PC-9 (cell line): ENCODE data around the gene LRRC4C. TPM values are rescaled to one million over a fixed set of nuclear protein-coding genes. Genes with fewer than 3 reads are reported as not detected.

ENCODE experiments used
- BruUV-seq: library from RNA; stranded (reverse); fragments of 400-500 nt; replicated peaks from 2 replicates; lab custom pipeline; 2021; lab: Mats Ljungman, UMichigan
- CTCF ChIA-PET: fragments of 300-600 bp; sonication (Branson Sonifier 250); formaldehyde crosslinking; loops from one replicate; lab custom pipeline; 2022; ENCODE audit warnings: antibody characterized with exemption; lab: Charles Lee
- POLR2A ChIA-PET: fragments of 300-600 bp; sonication (Branson Sonifier 250); formaldehyde crosslinking; loops from one replicate; lab custom pipeline; 2022; ENCODE audit warnings: antibody characterized with exemption; ENCODE audit not compliant: unreplicated experiment; lab: Charles Lee
- DNase-seq, 2 experiments: peaks; one replicate each; pipeline versions ENCODE4 v3.0.0 to v3.0.0-alpha.2; 2015 to 2022; ENCODE audit warnings: mixed read lengths in 1 of 2
- H2AFZ ChIP-seq: fragments of 200-600 bp; sonication (generic); 2 replicates; pipeline ENCODE4 v1.8.1; 2017; ENCODE audit warnings: antibody characterized with exemption
- H3F3A ChIP-seq: fragments of 200-600 bp; sonication (generic); 2 replicates; pipeline ENCODE4 v1.8.1; 2017; ENCODE audit warnings: antibody characterized with exemption, mild to moderate bottlenecking, low read depth; ENCODE audit not compliant: insufficient read depth
- H3K27ac ChIP-seq: fragments of 200-600 bp; sonication (generic); 2 replicates; pipeline ENCODE4 v1.6.1; 2016; ENCODE audit warnings: mixed run types
- H3K27me3 ChIP-seq: fragments of 200-600 bp; sonication (generic); 2 replicates; pipeline ENCODE4 v1.6.1; 2016; ENCODE audit warnings: low read depth, mixed run types; ENCODE audit not compliant: insufficient read depth
- H3K36me3 ChIP-seq: fragments of 200-600 bp; sonication (generic); 2 replicates; pipeline ENCODE4 v1.6.1; 2016; ENCODE audit warnings: low read depth, mixed run types
- H3K4me1 ChIP-seq: fragments of 200-600 bp; sonication (generic); replicated peaks from 2 replicates; pipeline ENCODE4 v1.6.1; 2016; ENCODE audit warnings: mixed run types; ENCODE audit not compliant: insufficient read depth
- H3K4me2 ChIP-seq: fragments of 200-600 bp; sonication (generic); 2 replicates; pipeline ENCODE4 v1.6.1; 2017; ENCODE audit warnings: mixed run types
- H3K4me3 ChIP-seq: fragments of 200-600 bp; sonication (generic); 2 replicates; pipeline ENCODE4 v1.6.1; 2016; ENCODE audit warnings: mixed run types
- H3K79me2 ChIP-seq: fragments of 200-600 bp; sonication (generic); 2 replicates; pipeline ENCODE4 v1.6.1; 2017; ENCODE audit warnings: low read depth, mixed run types
- H3K9me2 ChIP-seq: fragments of 200-600 bp; sonication (generic); 2 replicates; pipeline ENCODE4 v1.8.1; 2017; ENCODE audit warnings: mild to moderate bottlenecking; ENCODE audit not compliant: insufficient read depth
- H3K9me3 ChIP-seq: fragments of 200-600 bp; sonication (generic); 2 replicates; pipeline ENCODE4 v1.8.1; 2016; ENCODE audit warnings: low read depth; ENCODE audit not compliant: insufficient read depth
- H4K20me1 ChIP-seq: fragments of 200-600 bp; sonication (generic); 2 replicates; pipeline ENCODE4 v1.8.1; 2017; ENCODE audit not compliant: insufficient read depth
- CTCF ChIP-seq: fragments of 200-600 bp; sonication (generic); conservative IDR thresholded peaks from 2 replicates; pipeline ENCODE4 v1.6.1; 2017; ENCODE audit warnings: mixed run types, antibody characterized with exemption, mild to moderate bottlenecking, moderate library complexity
- EZH2 ChIP-seq: fragments of 200-600 bp; sonication (generic); IDR thresholded peaks from 2 replicates; pipeline ENCODE4 v1.8.0; 2017; ENCODE audit warnings: antibody characterized with exemption, low read depth
- intact Hi-C: fragments of 100-400 bp; cut with micrococcal nuclease; formaldehyde crosslinking; loops from one replicate; pipeline ENCODE4 v1.10.0; 2022; ENCODE audit not compliant: unreplicated experiment
- total RNA-seq: library from RNA; stranded (reverse); gene quantifications from 2 replicates; pipeline ENCODE4 v1.2.3, GENCODE V29; 2021

LRRC4C gene
- total RNA-seq, 1 experiment from 2014 or later: not detected

- CTCF ChIA-PET: no interaction called here
- H3K36me3 ChIP-seq: no peaks in the 10 kb centered on the region
- H3K79me2 ChIP-seq: no peaks in the 10 kb centered on the region
- no peak for DNase-seq
- no peaks in the 10 kb centered on the region for H3K9me3 ChIP-seq
- H2AFZ ChIP-seq: no peak overlapping the region
- no TSS peak for BruUV-seq
- no peak overlapping the region for H3K4me3 ChIP-seq
- no peak overlapping the region for H3K4me2 ChIP-seq
- H4K20me1 ChIP-seq: no peaks in the 10 kb centered on the region
- no peak overlapping the region for H3K27ac ChIP-seq
- no peaks in the 10 kb centered on the region for H3F3A ChIP-seq
- no peaks in the 10 kb centered on the region for H3K4me1 ChIP-seq
- POLR2A ChIA-PET: no interaction called here
- no peaks in the 10 kb centered on the region for H3K27me3 ChIP-seq
- intact Hi-C loops: no loop called here
- TF ChIP-seq CTCF (no peak), EZH2 (no peak)
- 0 out of 2 replicates have a peak, but pooled peaks cover 3% of the 10 kb centered on the region for H3K9me2 ChIP-seq
These were observed 1164.0 kb downstream of the LRRC4C start for GRCh38 chr11:40295466-40295865.

- H3F3A ChIP-seq: no peaks in the 10 kb centered on the region
- 0 out of 2 replicates have a peak, but pooled peaks cover 3% of the 10 kb centered on the region for H3K9me2 ChIP-seq
- H3K27me3 ChIP-seq: no peaks in the 10 kb centered on the region
- CTCF ChIA-PET: no interaction called here
- no peak overlapping the region for H3K4me3 ChIP-seq
- intact Hi-C loops: no loop called here
- H4K20me1 ChIP-seq: no peaks in the 10 kb centered on the region
- H3K79me2 ChIP-seq: no peaks in the 10 kb centered on the region
- POLR2A ChIA-PET: no interaction called here
- H3K36me3 ChIP-seq: no peaks in the 10 kb centered on the region
- no peak for DNase-seq
- H2AFZ ChIP-seq: no peak overlapping the region
- no peak overlapping the region for H3K4me2 ChIP-seq
- H3K9me3 ChIP-seq: no peaks in the 10 kb centered on the region
- H3K4me1 ChIP-seq: no peaks in the 10 kb centered on the region
- TF ChIP-seq CTCF (no peak), EZH2 (no peak)
- no peak overlapping the region for H3K27ac ChIP-seq
- no TSS peak for BruUV-seq
These were observed 1164.7 kb downstream of the LRRC4C start for GRCh38 chr11:40294741-40295140.

- BruUV-seq: no TSS peak
- H3K9me2 ChIP-seq: 0 out of 2 replicates have a peak, but pooled peaks cover 3% of the 10 kb centered on the region
- H3K9me3 ChIP-seq: no peaks in the 10 kb centered on the region
- no peaks in the 10 kb centered on the region for H4K20me1 ChIP-seq
- H3K4me3 ChIP-seq: no peak overlapping the region
- no peak for DNase-seq
- no peak overlapping the region for H2AFZ ChIP-seq
- CTCF ChIA-PET: no interaction called here
- no peaks in the 10 kb centered on the region for H3K27me3 ChIP-seq
- intact Hi-C loops: no loop called here
- H3K36me3 ChIP-seq: no peaks in the 10 kb centered on the region
- no peaks in the 10 kb centered on the region for H3F3A ChIP-seq
- H3K4me2 ChIP-seq: no peak overlapping the region
- POLR2A ChIA-PET: no interaction called here
- H3K4me1 ChIP-seq: no peaks in the 10 kb centered on the region
- H3K79me2 ChIP-seq: no peaks in the 10 kb centered on the region
- H3K27ac ChIP-seq: no peak overlapping the region
- TF ChIP-seq EZH2 (no peak), CTCF (peak; percentile 44; the same call in 1 of the 2 replicates)
These were observed 1165.1 kb downstream of the LRRC4C start for GRCh38 chr11:40294349-40294735.
